Heart left ventricle (tissue), 16 donors: ENCODE measurements around the gene FAM89B. TPM values are rescaled to one million over a fixed set of nuclear protein-coding genes. Genes with fewer than 3 reads are reported as not detected.

ENCODE experiments used
- ATAC-seq, 4 donors: fragments of 200-7000 bp; cut with Tn5 transposase; one replicate each; pipeline ENCODE4 v1.9.1; 2020 to 2022; ENCODE audit warnings: moderate library complexity in 4 of 4, mild to moderate bottlenecking in 3 of 4, moderate number of reproducible peaks in 1 of 4
- DNase-seq, 5 donors: peaks; one replicate each; pipeline ENCODE4 v3.0.0-alpha.2; 2020
- H3K27ac ChIP-seq, 12 donors: fragments of 200-600 bp; sonication (generic) in 4 of 12; one replicate each; pipeline versions ENCODE4 v1.5.0 to v1.8.0; 2016 to 2022; ENCODE audit warnings: mild to moderate bottlenecking in 2 of 12
- H3K27me3 ChIP-seq, 9 donors: fragments of 200-600 bp; sonication (generic) in 2 of 9; one replicate each; pipeline versions ENCODE4 v1.5.1 to v1.8.0; 2016 to 2022; ENCODE audit warnings: mild to moderate bottlenecking in 3 of 9
- H3K36me3 ChIP-seq, 9 donors: fragments of 200-600 bp; sonication (generic) in 2 of 9; one replicate each; pipeline versions ENCODE4 v1.5.0 to v1.8.0; 2018 to 2022; ENCODE audit warnings: mild to moderate bottlenecking in 2 of 9
- H3K4me1 ChIP-seq, 12 donors: fragments of 200-600 bp; sonication (generic) in 4 of 12; one replicate each; pipeline versions ENCODE4 v1.5.0 to v1.8.0; 2016 to 2022; ENCODE audit warnings: mild to moderate bottlenecking in 3 of 12
- H3K4me3 ChIP-seq, 12 donors: fragments of 200-600 bp; sonication (generic) in 4 of 12; one replicate each; pipeline versions ENCODE4 v1.5.0 to v1.8.0; 2017 to 2022; ENCODE audit warnings: mild to moderate bottlenecking in 9 of 12, moderate library complexity in 4 of 12
- H3K9me3 ChIP-seq, 12 donors: fragments of 200-600 bp; sonication (generic) in 4 of 12; one replicate each; pipeline versions ENCODE4 v1.5.0 to v1.8.0; 2016 to 2022; ENCODE audit warnings: mild to moderate bottlenecking in 1 of 12
- CTCF ChIP-seq, 12 donors: fragments of 200-600 bp; sonication (generic) in 4 of 12; IDR thresholded peaks; one replicate each; pipeline versions ENCODE4 v1.5.0 to v1.8.0; 2018 to 2022; ENCODE audit warnings: antibody characterized with exemption in 12 of 12, mild to moderate bottlenecking in 5 of 12
- POLR2A ChIP-seq, 2 donors: fragments of 450-650 bp; IDR thresholded peaks; one replicate each; pipeline ENCODE4 v1.6.1; 2017; ENCODE audit warnings: antibody characterized with exemption in 2 of 2, mild to moderate bottlenecking in 2 of 2, moderate library complexity in 2 of 2
- WGBS, 4 donors: extraction: QIAGEN DNeasy Blood & Tissue Kit in 2 of 4; methylation state at CpG; one replicate each; pipeline versions ENCODE4 v1.1.5 to v1.1.7; 2013 to 2018; 5-methylcytosine and 5-hydroxymethylcytosine counted together
- intact Hi-C, 10 donors: fragments of 100-400 bp; cut with DNase I; formaldehyde crosslinking; loops; one replicate each; pipeline versions ENCODE4 v1.11.1 to v1.14.2; 2022
- polyA plus RNA-seq, 2 donors: library from polyadenylated mRNA; stranded (reverse); fragments of 200-250 nt; gene quantifications; one replicate each; pipeline ENCODE4 v1.2.3, GENCODE V29; 2013
- total RNA-seq, 9 donors: library from RNA; depleted of rRNA in 2 of 9; stranded (reverse); fragments of >200 nt in 2 of 9; fragmentation: NEBNext Ultra II Directional in 3 of 9; extraction: Animal tissue kit (Norgen Biotek cat#: 25700) in 3 of 9; gene quantifications; one replicate each; pipeline versions ENCODE4 v1.1.0 to v1.2.4, GENCODE V29; 2016 to 2023
- donor health status: ischemic (EF 13 %, LVEDD 7.1; RV severe dilation, severe dysfunction).
- donor health status: healthy with polysubstance abuse.
- donor health status: DM: no; HTN: yes; CAD: no.
- donor health status: DM: no; HTN: no; CAD: no.
- donor health status: ischemic (EF 25% LVEDD 6.9; RV normal size, moderate dysfunction).
- donor health status: ischemic (EF 25% LVEDD 5.7; RV mildly dilated, moderate dysfunction).
- donor health status: healthy.
- donor health status: DM: yes; HTN: yes; CAD: no.
- donor health status: ischemic (EF 35%, LVEDD 5.7; RV mildly dilated, moderate dysfunction).
- donor health status: nonischemic (EF 11% LVEDD 7.7; RV severe dilation, severe dysfunction).
- donor health status: DM: yes; HTN: yes; CAD: no.
- donor health status: PGD.
- donor health status: ischemic (EF 29% LVEDD 5.4; RV normal size, mild dysfunction).
- donor health status: nonischemic (EF 23%, LVEDD 6.1; RV moderate dilation, normal function).

The FAM89B gene
- total and polyA plus RNA-seq, 11 donors: 25.8 to 87.9 (median 44.2) TPM

- peaks cover 2 to 71% (median 57%) of the 10 kb centered on the region in 9 donors for H3K36me3 ChIP-seq
- TF ChIP-seq POLR2A (IDR thresholded peaks at IDR 0.05): no peak
- no peak for TF ChIP-seq CTCF (IDR thresholded peaks at IDR 0.05)
- ATAC-seq (no peak), DNase-seq (peak in 1 of 5 donors; percentile 24)
- H3K27ac ChIP-seq: no peak overlapping the region
- H3K27me3 ChIP-seq: no peaks in the 10 kb centered on the region
- no peaks in the 10 kb centered on the region for H3K9me3 ChIP-seq
- WGBS, 4 donors: 59 to 78% (median 69%) methylated on average over 3 of the region's 3 CpGs
- no peak overlapping the region for H3K4me3 ChIP-seq
- peaks cover 0 to 38% (median 24%) of the 10 kb centered on the region in 12 donors for H3K4me1 ChIP-seq
- intact Hi-C loops: loop anchor here in 3 of 10 donors (5.0 to 10.0 kb wide), 3 partner anchors 50 to 220 kb away; no protein-coding TSS in a partner anchor
These were observed 22.8 kb downstream of the FAM89B start for GRCh38 chr11:65595131-65595530.

GRCh38 chr11:65595543-65596281 is 23.4 kb downstream of the FAM89B start, which contains the start of gene KCNK7:
TSS of gene KCNK7 (minus strand) at chr11:65595800. CDS start at chr11:65595772, 28 bp downstream.
- Histone ChIP-seq H3K27ac (no peak within 1 kb of the TSS), H3K9me3 (no peaks in the 10 kb centered on the region), H3K4me1 (peaks cover 0 to 34% (median 21%) of the 10 kb centered on the region in 12 donors), H3K27me3 (no peaks in the 10 kb centered on the region), H3K4me3 (no peak within 1 kb of the TSS), H3K36me3 (peaks cover 2 to 70% (median 55%) of the 10 kb centered on the region in 9 donors)
- intact Hi-C loops: loop anchor here in 3 of 10 donors (5.0 to 10.0 kb wide), 3 partner anchors 51 to 221 kb away; no protein-coding TSS in a partner anchor
- no peak for TF ChIP-seq POLR2A (IDR thresholded peaks at IDR 0.05)
- TF ChIP-seq CTCF (IDR thresholded peaks at IDR 0.05): no peak
- WGBS, 4 donors: 69 to 75% (median 71%) methylated on average over 9 to 12 of the region's 12 CpGs
- ATAC-seq: peak in 1 of 4 donors; percentile 1
- DNase-seq: peak in 1 of 5 donors; percentile 43

GRCh38 chr11:65596520-65596919 is 24.2 kb downstream of the FAM89B start:
- WGBS, 4 donors: 70 to 86% (median 79%) methylated on average over 6 of the region's 6 CpGs
- peaks cover 0 to 34% (median 21%) of the 10 kb centered on the region in 12 donors for H3K4me1 ChIP-seq
- ATAC-seq (no peak), DNase-seq (no peak)
- no peaks in the 10 kb centered on the region for H3K27me3 ChIP-seq
- H3K4me3 ChIP-seq: no peak overlapping the region
- intact Hi-C loops: loop anchor here in 3 of 10 donors (5.0 to 10.0 kb wide), 3 partner anchors 52 to 222 kb away; no protein-coding TSS in a partner anchor
- TF ChIP-seq POLR2A (IDR thresholded peaks at IDR 0.05): no peak
- TF ChIP-seq CTCF (IDR thresholded peaks at IDR 0.05): no peak
- H3K9me3 ChIP-seq: no peaks in the 10 kb centered on the region
- peaks cover 2 to 69% (median 52%) of the 10 kb centered on the region in 9 donors for H3K36me3 ChIP-seq
- H3K27ac ChIP-seq: no peak overlapping the region

GRCh38 chr11:65598258-65598699 is 25.9 kb downstream of the FAM89B start:
- no peaks in the 10 kb centered on the region for H3K9me3 ChIP-seq
- intact Hi-C loops: loop anchor here in 3 of 10 donors (5.0 to 10.0 kb wide), 3 partner anchors 53 to 223 kb away; no protein-coding TSS in a partner anchor
- H3K36me3 ChIP-seq: peaks cover 2 to 67% (median 58%) of the 10 kb centered on the region in 9 donors
- H3K4me1 ChIP-seq: peaks cover 0 to 29% (median 14%) of the 10 kb centered on the region in 12 donors
- no peak overlapping the region for H3K27ac ChIP-seq
- WGBS, 4 donors: 89 to 94% (median 91%) methylated on average over 13 to 16 of the region's 16 CpGs
- DNase-seq (no peak), ATAC-seq (no peak)
- H3K27me3 ChIP-seq: no peaks in the 10 kb centered on the region
- no peak overlapping the region for H3K4me3 ChIP-seq
- TF ChIP-seq CTCF (IDR thresholded peaks at IDR 0.05) (no peak), POLR2A (IDR thresholded peaks at IDR 0.05) (no peak)
